HCT116 (cell line): Measurements from ENCODE around the gene GRB10.

Experiments used
- ATF3 ChIP-seq: IDR thresholded peaks from 2 replicates; pipeline ENCODE4 v1.6.1; 2012
- CEBPB ChIP-seq: IDR thresholded peaks from 2 replicates; pipeline ENCODE4 v1.6.1; 2012; ENCODE audit warnings: low read depth
- CTCF ChIP-seq, 3 experiments: fragments of 200-600 bp in 1 of 3; sonication (generic) in 1 of 3; IDR thresholded peaks in 2 of 3; conservative IDR thresholded peaks in 1 of 3; 2 replicates each; pipeline ENCODE4 v1.5.1; 2012 to 2017; ENCODE audit warnings: low read depth in 2 of 3, low read length in 2 of 3, antibody characterized with exemption in 1 of 3, borderline replicate concordance in 1 of 3, control low read depth in 1 of 3, mild to moderate bottlenecking in 1 of 3, mixed read lengths in 1 of 3, mixed run types in 1 of 3, moderate library complexity in 1 of 3; ENCODE audit not compliant: insufficient read depth in 1 of 3
- MAX ChIP-seq: IDR thresholded peaks from 2 replicates; pipeline ENCODE4 v1.6.1; 2012
- REST ChIP-seq: IDR thresholded peaks from 2 replicates; pipeline ENCODE4 v1.6.1; 2012; ENCODE audit warnings: low read depth
- SP1 ChIP-seq: IDR thresholded peaks from 2 replicates; pipeline ENCODE4 v1.6.1; 2012; ENCODE audit warnings: low read depth
- SRF ChIP-seq: IDR thresholded peaks from 2 replicates; pipeline ENCODE4 v1.6.1; 2012; ENCODE audit warnings: low read depth
- ZBTB33 ChIP-seq: IDR thresholded peaks from 2 replicates; pipeline ENCODE4 v1.6.1; 2011; ENCODE audit warnings: mild to moderate bottlenecking, low read length, moderate library complexity; ENCODE audit not compliant: insufficient replicate concordance; ENCODE audit errors: extremely low read depth
- ZNF274 ChIP-seq: fragments of 200-500 bp; sonication (Bioruptor generic); IDR thresholded peaks from 2 replicates; pipeline ENCODE4 v1.6.1; 2014; ENCODE audit warnings: mild to moderate bottlenecking, low read depth, low read length, inconsistent platforms

GRCh38 chr7:50655020-50655419 is 127.7 kb downstream of the GRB10 start:
- TF ChIP-seq SP1 (no peak), CTCF (IDR thresholded peaks at IDR 0.05 in 2 of 3, conservative IDR thresholded peaks at IDR 0.05 in 1 of 3; ENCODE audit: borderline replicate concordance in 1 of 3, insufficient read depth in 1 of 3, low read depth in 2 of 3, low read length in 2 of 3) (no peak), SRF (no peak), ZBTB33 (no peak), ZNF274 (no peak), ATF3 (no peak), REST (no peak), MAX (no peak), CEBPB (no peak)
